Mononuclear cell (primary cell): ENCODE measurements around the gene RTN4R. TPM values are rescaled to one million over a fixed set of nuclear protein-coding genes. Genes with fewer than 3 reads are reported as not detected.

Experiments
- H3K27me3 ChIP-seq: 2 replicates; pipeline ENCODE4 v1.6.0; 2011; ENCODE audit warnings: low read length, control low read depth; ENCODE audit not compliant: insufficient read depth
- H3K4me1 ChIP-seq: 2 replicates; pipeline ENCODE4 v1.5.1; 2011; ENCODE audit warnings: mild to moderate bottlenecking, low read length, control low read depth; ENCODE audit not compliant: insufficient read depth
- H3K4me3 ChIP-seq: 2 replicates; pipeline ENCODE4 v1.5.1; 2011; ENCODE audit warnings: mild to moderate bottlenecking, low read length, moderate library complexity
- H3K9me3 ChIP-seq: 2 replicates; pipeline ENCODE4 v1.5.1; 2011; ENCODE audit warnings: low read depth, mild to moderate bottlenecking, control low read depth, low read length
- total RNA-seq: library from RNA; depleted of rRNA; stranded (reverse); fragments of >200 nt; gene quantifications from one replicate; pipeline ENCODE4 v1.2.3, GENCODE V29; 2012

RTN4R gene
- total RNA-seq, 1 donor = 0.21 TPM

DNA sequence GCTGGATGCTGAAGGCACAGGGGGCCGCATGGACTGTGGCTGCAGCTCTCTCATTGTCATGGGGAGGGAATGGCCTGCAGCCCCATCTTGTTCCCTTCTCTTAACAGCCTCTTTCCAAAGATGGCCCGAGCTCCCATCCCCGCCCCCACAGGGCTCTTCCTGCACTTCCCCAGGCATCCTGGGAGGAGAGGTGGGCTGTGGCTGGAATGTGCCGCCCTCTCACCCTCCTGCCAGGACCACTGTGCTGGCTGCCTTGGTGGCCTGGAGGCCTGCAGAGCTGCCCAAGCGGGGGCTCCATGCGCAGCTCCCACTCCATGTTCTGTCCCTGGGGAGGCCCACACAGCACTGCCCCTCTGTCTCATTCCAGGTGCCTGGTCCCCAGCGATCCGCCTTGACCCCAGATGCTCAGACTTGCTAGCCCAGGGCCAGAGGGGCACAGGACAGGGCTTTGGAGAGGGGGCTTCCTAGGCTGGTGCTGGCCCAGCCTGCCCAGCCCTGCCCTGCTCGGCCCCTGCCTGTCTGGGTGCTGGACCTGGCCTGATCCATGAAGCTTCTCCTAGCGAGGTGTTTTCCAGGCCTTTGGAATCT is 56.6 kb downstream of the RTN4R start:
- peaks cover 20% of the 10 kb centered on the region for H3K4me1 ChIP-seq
- no peaks in the 10 kb centered on the region for H3K27me3 ChIP-seq
- H3K4me3 ChIP-seq = no peak overlapping the region
- no peaks in the 10 kb centered on the region for H3K9me3 ChIP-seq

DNA sequence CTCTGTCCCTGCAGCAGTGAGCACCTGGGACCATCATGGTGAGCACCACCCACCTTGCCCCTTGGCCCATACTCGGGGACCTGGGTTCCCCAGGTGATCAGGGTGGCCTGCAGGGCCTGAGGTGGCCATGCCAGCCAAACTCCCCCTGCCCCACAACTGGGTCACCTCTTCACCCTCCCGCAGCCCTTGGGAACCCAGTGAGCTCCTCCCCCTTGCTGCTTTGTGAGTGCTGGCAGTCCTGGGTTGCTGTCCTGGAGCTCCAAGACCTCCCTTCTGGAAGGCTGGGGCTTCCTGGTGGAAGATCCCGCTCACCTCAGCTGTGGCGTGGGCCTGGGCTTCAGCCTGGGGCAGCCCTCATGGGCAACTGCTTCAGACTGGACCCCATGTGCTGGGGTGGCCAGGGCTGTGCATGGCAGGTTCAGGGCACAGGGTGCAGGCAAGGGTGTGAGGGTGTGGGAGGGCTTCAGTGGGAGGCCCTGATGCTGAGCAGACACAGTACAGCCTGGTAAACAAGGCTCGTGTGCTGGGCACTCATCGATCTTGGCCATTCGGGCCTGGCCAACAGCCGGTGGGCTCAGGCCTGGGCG is 57.6 kb downstream of the RTN4R start:
- Histone ChIP-seq H3K9me3 (no peaks in the 10 kb centered on the region), H3K27me3 (no peaks in the 10 kb centered on the region), H3K4me1 (peaks cover 27% of the 10 kb centered on the region), H3K4me3 (no peak overlapping the region)

DNA sequence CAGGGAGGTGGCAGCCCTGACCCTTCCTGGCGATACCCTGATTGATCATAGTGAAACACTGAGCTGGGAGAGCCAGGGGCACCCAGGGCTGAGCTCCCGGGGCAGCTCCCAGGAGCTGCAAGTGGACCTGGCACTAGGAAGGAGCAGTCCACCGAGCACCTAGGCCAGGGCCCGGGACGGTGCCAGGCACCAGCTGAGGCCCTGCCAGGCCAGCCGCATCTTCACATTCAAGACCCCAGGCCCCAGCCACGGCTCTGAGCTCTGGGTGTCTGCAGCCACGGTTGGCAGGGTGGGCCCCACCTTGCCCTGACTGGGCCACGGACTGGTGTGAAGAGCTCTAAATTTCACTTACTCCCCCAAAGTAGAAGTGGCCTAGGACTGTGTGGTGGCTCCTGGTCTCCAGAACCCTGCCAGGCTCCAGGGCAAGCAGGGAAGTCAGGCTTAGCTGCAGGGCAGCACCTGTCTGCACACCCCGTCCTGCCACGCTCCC is 58.3 kb downstream of the RTN4R start:
- Histone ChIP-seq H3K4me3 (no peak overlapping the region), H3K4me1 (peaks cover 28% of the 10 kb centered on the region), H3K27me3 (no peaks in the 10 kb centered on the region), H3K9me3 (no peaks in the 10 kb centered on the region)

DNA sequence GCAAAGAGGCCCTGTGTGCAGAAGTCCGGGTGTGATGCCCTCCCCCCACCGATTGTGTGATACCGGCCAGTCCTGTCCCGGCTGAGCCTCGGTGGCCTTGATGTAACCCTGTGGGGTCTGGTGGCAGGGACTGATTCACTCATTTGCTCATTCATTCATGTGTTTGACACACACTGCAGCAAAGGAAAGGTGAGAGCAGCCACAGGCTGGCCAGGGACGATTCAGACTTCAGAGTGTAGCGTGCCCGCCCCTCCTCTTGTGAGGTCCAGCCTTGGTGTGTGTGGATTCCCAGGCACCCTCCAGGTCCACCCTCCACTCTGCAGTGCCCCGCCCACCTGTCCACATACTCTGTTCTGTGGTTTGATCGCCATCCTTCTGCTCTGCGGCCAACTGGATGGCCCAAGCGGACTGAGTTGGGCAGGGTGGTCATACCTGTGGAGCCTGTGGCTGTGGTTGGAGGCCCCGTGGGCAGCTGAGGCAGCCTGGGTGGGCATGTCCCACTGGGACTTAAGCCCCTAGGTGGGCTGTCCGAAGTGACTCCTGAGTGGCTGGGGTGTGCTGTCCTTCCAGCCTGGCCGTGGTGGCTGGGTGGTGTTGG is 59.3 kb downstream of the RTN4R start:
- peaks cover 28% of the 10 kb centered on the region for H3K4me1 ChIP-seq
- no peak overlapping the region for H3K4me3 ChIP-seq
- H3K9me3 ChIP-seq = no peaks in the 10 kb centered on the region
- no peaks in the 10 kb centered on the region for H3K27me3 ChIP-seq

DNA sequence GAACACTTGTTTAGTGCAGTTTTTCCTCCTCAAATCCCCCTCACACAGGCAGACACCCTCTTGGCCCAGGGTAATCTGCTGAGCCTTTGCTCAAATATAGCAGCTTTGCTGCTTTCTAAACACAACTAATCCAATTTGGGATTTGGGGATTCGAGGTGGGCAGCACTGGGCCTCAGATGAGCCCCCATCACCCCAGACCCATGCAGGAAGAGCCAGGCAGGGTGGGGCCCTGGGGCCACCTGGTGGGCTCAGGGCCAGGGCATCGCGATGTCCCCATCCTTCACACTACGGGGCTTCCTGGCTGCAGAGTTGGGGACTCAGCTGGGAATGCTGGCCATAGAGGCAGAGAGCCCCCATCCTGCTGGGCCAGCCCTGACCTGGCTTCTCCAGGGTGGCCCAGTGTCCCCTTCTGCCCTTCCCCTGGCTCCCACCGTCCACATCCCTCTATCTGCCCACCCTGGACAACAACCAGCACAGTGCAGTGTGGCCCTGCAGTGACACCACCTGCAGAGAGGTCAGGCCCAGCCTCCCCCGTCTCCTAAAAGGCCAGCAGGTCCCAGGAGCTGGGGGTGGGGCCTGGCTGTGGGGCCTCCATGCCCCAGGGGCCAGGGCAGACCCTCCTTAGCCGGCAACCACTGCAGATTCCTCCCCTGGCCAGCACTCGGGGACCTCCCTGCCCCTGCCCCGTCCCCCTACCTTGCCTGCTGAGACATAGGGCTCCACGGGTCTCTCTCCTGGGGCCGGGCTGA is 60.7 kb downstream of the RTN4R start:
- H3K4me1 ChIP-seq = peaks cover 22% of the 10 kb centered on the region
- H3K4me3 ChIP-seq = peak overlapping the region; percentile 62
- H3K27me3 ChIP-seq = no peaks in the 10 kb centered on the region
- no peaks in the 10 kb centered on the region for H3K9me3 ChIP-seq

DNA sequence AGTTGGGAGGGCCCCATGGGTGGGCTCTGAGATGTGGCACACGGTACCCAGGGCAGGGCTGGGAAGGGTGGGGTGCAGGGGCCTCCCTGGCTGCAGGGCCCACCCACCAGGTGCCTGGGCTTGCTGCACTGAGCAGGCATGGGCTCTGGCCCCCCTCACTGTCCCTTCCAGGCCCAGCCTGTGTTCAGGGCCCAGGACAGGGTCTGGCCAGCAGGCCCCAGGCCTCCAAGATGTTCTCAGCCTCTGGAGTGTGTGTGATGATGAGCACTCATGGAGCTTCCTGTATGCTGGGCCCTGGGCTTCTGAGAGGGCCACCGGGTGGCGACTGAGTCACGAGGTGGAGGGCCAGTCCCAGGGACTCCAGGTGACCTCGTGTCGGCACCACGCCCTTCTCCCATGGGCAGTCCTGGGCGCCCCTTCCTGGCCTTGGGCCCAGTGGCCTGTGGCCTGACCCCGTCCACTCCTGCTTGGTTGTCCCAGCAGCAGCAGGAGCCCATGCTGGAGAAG is 61.4 kb downstream of the RTN4R start:
- Histone ChIP-seq H3K27me3 (no peaks in the 10 kb centered on the region), H3K9me3 (no peaks in the 10 kb centered on the region), H3K4me1 (peaks cover 22% of the 10 kb centered on the region), H3K4me3 (peak overlapping the region; percentile 62)

DNA sequence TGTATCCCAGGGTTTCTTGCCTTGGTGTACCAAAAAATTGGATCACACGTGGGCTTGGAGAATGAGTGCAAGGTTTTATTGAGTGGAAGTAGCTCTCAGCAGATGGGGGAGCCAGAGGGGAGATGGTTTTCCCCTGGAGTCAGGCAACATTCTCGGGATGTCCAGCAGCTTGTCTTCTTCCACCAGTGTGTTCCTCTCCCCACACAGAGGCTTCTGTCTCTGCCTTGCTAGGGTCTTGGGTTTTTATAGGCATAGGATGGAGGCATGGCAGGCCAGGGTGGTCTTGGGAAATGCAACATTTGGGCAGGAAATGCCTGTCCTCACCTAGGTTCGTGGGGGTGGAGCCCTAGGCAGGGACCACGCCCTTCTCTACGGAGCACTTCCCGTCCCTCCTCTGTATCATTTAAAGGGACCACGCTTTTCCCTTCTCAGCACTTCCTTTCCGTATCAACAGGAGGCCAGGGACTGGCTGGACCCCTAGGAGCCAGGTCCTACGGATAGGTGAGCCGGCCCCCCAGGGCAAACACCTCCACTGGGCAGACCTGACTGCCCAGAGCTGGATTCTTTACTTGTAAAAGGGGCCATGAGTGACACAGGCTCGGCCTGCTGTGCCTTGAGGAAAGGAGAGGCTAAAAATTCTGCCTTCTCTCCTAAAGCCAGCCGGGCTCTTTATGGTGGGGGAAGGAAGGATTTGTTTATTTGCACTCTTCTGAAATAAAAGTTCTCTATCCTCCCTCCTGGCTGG is 62.0 kb downstream of the RTN4R start:
- no peaks in the 10 kb centered on the region for H3K27me3 ChIP-seq
- H3K4me1 ChIP-seq = peaks cover 22% of the 10 kb centered on the region
- peak overlapping the region; percentile 62 for H3K4me3 ChIP-seq
- no peaks in the 10 kb centered on the region for H3K9me3 ChIP-seq

DNA sequence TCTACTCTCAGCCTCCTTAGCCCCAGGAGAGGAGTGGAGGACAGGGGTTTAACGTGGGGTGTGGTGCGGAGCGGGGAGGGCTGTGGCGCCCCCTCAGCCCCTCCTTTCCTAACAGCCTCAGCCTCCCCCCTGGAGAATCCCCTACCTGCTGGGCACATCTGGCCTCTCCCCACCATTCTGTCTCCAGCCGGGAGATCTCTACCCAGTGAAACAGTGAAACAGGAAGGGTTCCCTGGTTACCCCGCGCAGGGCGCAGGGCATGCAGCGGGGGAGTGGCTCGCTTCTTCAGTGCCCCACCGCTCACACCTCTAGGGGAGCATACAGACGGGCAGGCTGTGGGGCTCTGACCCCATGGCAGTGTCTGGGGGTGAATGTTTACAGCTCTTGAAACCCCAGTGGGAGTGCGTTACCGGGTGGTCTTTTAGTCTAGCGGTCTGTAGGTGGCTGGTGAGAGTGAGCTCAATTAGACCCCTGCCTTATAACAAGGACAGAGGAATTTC is 62.6 kb downstream of the RTN4R start:
- no peak overlapping the region for H3K4me3 ChIP-seq
- H3K9me3 ChIP-seq = no peaks in the 10 kb centered on the region
- H3K27me3 ChIP-seq = no peaks in the 10 kb centered on the region
- peaks cover 22% of the 10 kb centered on the region for H3K4me1 ChIP-seq

DNA sequence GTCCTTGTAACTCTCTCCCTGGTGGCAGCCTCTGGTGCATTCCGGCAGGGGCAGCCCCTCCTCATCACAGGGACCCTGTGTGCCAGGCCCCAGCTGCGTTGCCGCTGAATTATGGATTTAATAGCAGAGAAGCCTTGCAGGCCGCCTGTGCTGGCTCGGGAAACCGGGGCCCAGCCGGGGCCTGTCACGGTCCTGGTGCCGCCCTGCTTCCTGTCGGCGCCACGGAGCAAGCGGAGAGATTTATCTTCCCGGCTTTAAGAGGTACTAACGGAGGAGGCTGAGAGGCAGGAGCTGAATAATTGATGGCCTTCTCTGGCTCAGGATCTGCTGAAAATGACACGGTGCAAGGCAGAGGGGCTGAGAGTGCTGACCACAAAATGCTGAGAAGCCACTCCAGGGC is 63.3 kb downstream of the RTN4R start:
- no peaks in the 10 kb centered on the region for H3K9me3 ChIP-seq
- H3K27me3 ChIP-seq = no peaks in the 10 kb centered on the region
- peaks cover 22% of the 10 kb centered on the region for H3K4me1 ChIP-seq
- H3K4me3 ChIP-seq = no peak overlapping the region

DNA sequence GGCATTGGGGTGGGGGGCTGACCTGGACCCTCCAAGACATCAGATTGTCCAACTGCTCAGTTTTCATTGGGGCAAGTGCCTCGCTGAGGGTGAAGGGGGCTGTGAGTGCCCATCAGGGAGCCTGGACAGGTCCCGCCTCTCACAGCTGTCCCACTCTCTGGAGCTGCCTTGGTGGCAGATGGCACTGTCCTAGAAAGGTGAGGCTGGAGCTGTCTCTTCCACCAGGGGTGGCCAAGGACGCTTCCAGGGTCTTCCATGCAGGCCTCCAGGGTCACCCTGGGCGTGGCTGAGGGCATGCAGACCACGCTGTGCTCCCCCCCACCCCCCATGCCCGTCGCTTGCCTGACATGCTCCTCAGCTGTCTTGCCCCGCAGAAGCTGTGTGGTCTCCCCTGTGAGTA is 63.8 kb downstream of the RTN4R start:
- H3K4me3 ChIP-seq = no peak overlapping the region
- no peaks in the 10 kb centered on the region for H3K9me3 ChIP-seq
- H3K4me1 ChIP-seq = peaks cover 22% of the 10 kb centered on the region
- H3K27me3 ChIP-seq = no peaks in the 10 kb centered on the region

DNA sequence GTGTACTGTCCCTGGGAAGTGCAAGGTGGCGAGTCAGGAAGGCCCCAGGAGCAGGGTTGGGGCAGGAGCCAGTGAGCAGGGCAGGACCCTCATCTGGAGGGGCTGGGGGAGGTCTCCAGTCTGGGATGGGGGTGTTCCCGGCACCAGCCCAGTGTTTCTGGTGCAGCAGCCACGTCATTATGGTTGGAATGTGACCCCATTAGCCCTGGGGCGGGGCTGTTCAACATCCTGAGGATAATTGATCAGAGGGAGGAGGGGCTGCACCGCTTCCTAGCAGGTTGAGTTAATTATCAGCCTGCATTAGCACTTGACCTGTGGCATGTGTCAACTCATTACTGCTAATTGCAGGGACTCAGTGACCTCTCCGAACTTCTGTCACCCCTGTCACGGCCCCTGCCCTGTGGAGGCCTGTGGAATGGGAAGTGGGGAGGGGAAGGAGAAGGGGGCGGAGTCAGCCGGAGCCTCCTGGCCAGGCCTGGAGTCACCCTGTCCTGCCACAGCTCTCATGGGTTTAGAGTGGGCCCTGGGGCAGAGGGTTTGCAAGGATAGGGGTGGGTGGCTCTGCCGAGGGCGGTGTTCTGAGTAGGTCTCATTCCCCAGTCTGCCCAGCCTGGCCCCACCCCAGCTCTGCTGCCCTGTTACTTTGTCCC is 64.4 kb downstream of the RTN4R start:
- H3K27me3 ChIP-seq = no peaks in the 10 kb centered on the region
- H3K4me1 ChIP-seq = peaks cover 22% of the 10 kb centered on the region

DNA sequence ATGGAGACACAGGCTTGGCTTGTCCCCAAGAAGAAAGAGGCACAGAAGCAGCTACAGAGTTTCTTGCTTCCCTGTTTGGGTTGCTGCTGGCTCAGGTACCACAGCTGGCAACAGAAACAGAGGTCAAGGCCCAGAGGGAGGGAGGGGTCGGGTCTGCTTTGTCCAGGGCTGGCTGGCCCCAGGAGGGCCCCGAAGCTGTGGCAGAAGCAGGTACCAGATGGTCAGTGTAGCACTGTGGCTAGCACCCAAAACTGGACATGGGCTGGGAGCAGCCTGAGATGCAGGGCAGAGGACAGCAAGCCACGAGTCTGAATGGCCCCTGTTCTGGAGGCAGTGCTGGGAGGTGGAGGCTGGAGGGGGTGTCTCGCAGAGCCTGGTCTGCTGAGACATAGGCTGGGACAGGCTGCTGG is 65.0 kb downstream of the RTN4R start:
- H3K27me3 ChIP-seq = no peaks in the 10 kb centered on the region
- H3K4me3 ChIP-seq = no peak overlapping the region
- H3K4me1 ChIP-seq = peaks cover 22% of the 10 kb centered on the region
- no peaks in the 10 kb centered on the region for H3K9me3 ChIP-seq

More for the DNA sequence above, 64.4 kb downstream of the RTN4R start:
- Histone ChIP-seq H3K9me3 (no peaks in the 10 kb centered on the region), H3K4me3 (no peak overlapping the region)

DNA sequence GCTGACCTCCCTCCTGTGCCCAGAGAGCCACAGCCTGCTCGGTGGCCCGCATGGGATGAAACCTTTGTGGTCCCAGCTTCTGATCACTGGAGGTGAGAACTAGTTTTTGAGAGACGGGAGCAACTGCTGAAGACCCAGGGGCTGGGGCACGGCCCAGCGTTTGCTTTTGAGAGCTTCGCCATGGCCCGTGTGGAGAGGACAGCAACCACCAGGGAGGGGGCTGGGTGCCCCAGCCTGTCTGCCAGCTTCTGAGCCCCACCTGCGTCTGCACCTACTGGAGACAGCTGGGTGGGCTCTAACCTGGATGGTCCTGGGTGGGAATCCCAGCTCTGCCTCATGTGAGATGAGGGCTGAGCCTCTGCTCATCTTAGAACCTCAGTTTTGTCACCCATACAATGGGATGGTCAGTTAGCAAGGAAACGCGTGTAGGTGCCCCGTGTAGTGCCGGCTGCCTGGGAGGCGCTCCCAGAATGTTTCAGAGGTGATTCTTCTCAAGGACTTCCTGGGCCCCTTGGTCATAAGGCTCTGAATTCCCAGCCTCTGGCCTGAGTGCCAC is 66.2 kb downstream of the RTN4R start:
- Histone ChIP-seq H3K4me3 (no peak overlapping the region), H3K27me3 (no peaks in the 10 kb centered on the region), H3K4me1 (peaks cover 12% of the 10 kb centered on the region), H3K9me3 (no peaks in the 10 kb centered on the region)

DNA sequence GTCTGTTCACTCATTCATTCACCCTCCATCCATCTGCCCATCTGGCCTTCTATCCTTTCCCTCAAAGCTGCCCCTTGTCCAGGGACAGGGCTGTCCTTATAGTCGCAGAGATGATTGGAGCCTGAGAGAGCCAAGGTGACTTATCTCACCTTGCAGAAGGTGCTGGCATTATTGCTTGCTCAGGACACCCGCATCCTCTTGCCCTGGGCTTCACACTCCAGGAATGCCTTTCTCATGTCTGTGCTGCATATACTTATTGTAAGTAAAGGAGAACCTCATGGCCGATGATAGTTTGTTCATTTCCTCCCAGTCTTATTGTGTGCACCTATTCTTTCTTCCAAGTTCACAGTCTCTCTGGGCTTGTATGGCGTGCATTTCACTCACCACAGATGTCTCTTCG is 68.2 kb downstream of the RTN4R start:
- Histone ChIP-seq H3K27me3 (no peaks in the 10 kb centered on the region), H3K9me3 (no peaks in the 10 kb centered on the region), H3K4me1 (no peaks in the 10 kb centered on the region), H3K4me3 (no peak overlapping the region)
